Astrocyte (in vitro differentiated cells and primary cell): ENCODE measurements around the gene FKBP1A. TPM values are rescaled to one million over a fixed set of nuclear protein-coding genes. Genes with fewer than 3 reads are reported as not detected.

Source experiments
- DNase-seq: peaks from one replicate; pipeline ENCODE4 v3.0.0-alpha.2; 2010; ENCODE audit warnings: low read depth
- FAIRE-seq: peaks from 2 replicates; lab custom pipeline; 2011; peaks lifted over from hg19 to GRCh38; lab: Jason Lieb, UNC
- H2AFZ ChIP-seq: 2 replicates; pipeline ENCODE4 v1.6.0; 2012; ENCODE audit warnings: low read depth, low read length, inconsistent platforms
- H3K27ac ChIP-seq: 2 replicates; pipeline ENCODE4 v1.5.1; 2011; ENCODE audit warnings: low read depth, low read length, inconsistent platforms
- H3K27me3 ChIP-seq: 2 replicates; pipeline ENCODE4 v1.6.0; 2011; ENCODE audit warnings: low read length, inconsistent platforms; ENCODE audit not compliant: insufficient read depth
- H3K36me3 ChIP-seq: 2 replicates; pipeline ENCODE4 v1.5.1; 2011; ENCODE audit warnings: low read length, inconsistent platforms; ENCODE audit not compliant: insufficient read depth
- H3K4me1 ChIP-seq: 2 replicates; pipeline ENCODE4 v1.5.1; 2011; ENCODE audit warnings: low read length, inconsistent platforms; ENCODE audit not compliant: insufficient read depth
- H3K4me2 ChIP-seq: 2 replicates; pipeline ENCODE4 v1.6.0; 2012; ENCODE audit warnings: low read length, inconsistent platforms
- H3K4me3 ChIP-seq: 2 replicates; pipeline ENCODE4 v1.5.1; 2011; ENCODE audit warnings: low read depth, mild to moderate bottlenecking, low read length, inconsistent platforms; ENCODE audit not compliant: insufficient read depth
- H3K79me2 ChIP-seq: 2 replicates; pipeline ENCODE4 v1.6.0; 2012; ENCODE audit warnings: mild to moderate bottlenecking, low read length, inconsistent platforms; ENCODE audit not compliant: insufficient read depth
- H3K9ac ChIP-seq: 2 replicates; pipeline ENCODE4 v1.6.0; 2012; ENCODE audit warnings: mild to moderate bottlenecking, low read length, inconsistent platforms
- H3K9me3 ChIP-seq: 2 replicates; pipeline ENCODE4 v1.5.1; 2012; ENCODE audit warnings: low read depth, mild to moderate bottlenecking, low read length, inconsistent platforms; ENCODE audit not compliant: insufficient read depth
- H4K20me1 ChIP-seq: 2 replicates; pipeline ENCODE4 v1.6.0; 2012; ENCODE audit warnings: low read length, inconsistent platforms; ENCODE audit not compliant: insufficient read depth
- H3K27ac Mint-ChIP-seq: one replicate; pipeline ENCODE4 v1.8.0; 2021; ENCODE audit warnings: mild to moderate bottlenecking, mixed read lengths; ENCODE audit not compliant: unreplicated experiment
- H3K27me3 Mint-ChIP-seq: one replicate; pipeline ENCODE4 v1.8.0; 2021; ENCODE audit warnings: low read depth, mixed read lengths; ENCODE audit not compliant: unreplicated experiment
- H3K36me3 Mint-ChIP-seq: one replicate; pipeline ENCODE4 v1.8.0; 2021; ENCODE audit warnings: low read depth, mixed read lengths; ENCODE audit not compliant: unreplicated experiment
- H3K4me1 Mint-ChIP-seq: one replicate; pipeline ENCODE4 v1.8.0; 2021; ENCODE audit warnings: low read depth, mixed read lengths; ENCODE audit not compliant: unreplicated experiment
- H3K4me3 Mint-ChIP-seq: one replicate; pipeline ENCODE4 v1.8.0; 2021; ENCODE audit warnings: mild to moderate bottlenecking, moderate library complexity, mixed read lengths; ENCODE audit not compliant: unreplicated experiment
- H3K9me3 Mint-ChIP-seq: one replicate; pipeline ENCODE4 v1.8.0; 2021; ENCODE audit warnings: mild to moderate bottlenecking, mixed read lengths; ENCODE audit not compliant: unreplicated experiment
- CTCF ChIP-seq: IDR thresholded peaks from 2 replicates; pipeline ENCODE4 v1.5.1; 2011; ENCODE audit warnings: low read depth, mild to moderate bottlenecking, inconsistent platforms, low read length, moderate library complexity; ENCODE audit not compliant: insufficient read depth
- EZH2 ChIP-seq: IDR thresholded peaks from 2 replicates; pipeline ENCODE4 v1.6.1; 2012; ENCODE audit warnings: mild to moderate bottlenecking, low read length, inconsistent platforms; ENCODE audit not compliant: insufficient read depth
- total RNA-seq: library from RNA; stranded (reverse); gene quantifications from 2 replicates; pipeline ENCODE4 v1.2.1, GENCODE V29; 2021

The FKBP1A gene
- total RNA-seq, 1 donor from 2014 or later: 379 TPM

- Mint-ChIP-seq H3K4me1 (no peaks in the 10 kb centered on the region), H3K27me3 (no peaks in the 10 kb centered on the region), H3K4me3 (no peak overlapping the region), H3K36me3 (peaks cover 7% of the 10 kb centered on the region), H3K27ac (no peak overlapping the region), H3K9me3 (no peaks in the 10 kb centered on the region)
- H3K79me2 ChIP-seq: peaks cover 34% of the 10 kb centered on the region
- TF ChIP-seq EZH2 (no peak), CTCF (no peak)
- no peaks in the 10 kb centered on the region for H3K36me3 ChIP-seq
- H2AFZ ChIP-seq: no peak overlapping the region
- no peak overlapping the region for H3K27ac ChIP-seq
- peaks cover 11% of the 10 kb centered on the region for H3K4me1 ChIP-seq
- H4K20me1 ChIP-seq: peaks cover 56% of the 10 kb centered on the region
- no peaks in the 10 kb centered on the region for H3K27me3 ChIP-seq
- no peak overlapping the region for H3K4me2 ChIP-seq
- H3K9me3 ChIP-seq: no peaks in the 10 kb centered on the region
- no peak overlapping the region for H3K4me3 ChIP-seq
- DNase-seq (no peak), FAIRE-seq (no peak)
- H3K9ac ChIP-seq: no peak overlapping the region
These were observed 58.5 kb downstream of the FKBP1A start for GRCh38 chr20:1334370-1334731.

DNA sequence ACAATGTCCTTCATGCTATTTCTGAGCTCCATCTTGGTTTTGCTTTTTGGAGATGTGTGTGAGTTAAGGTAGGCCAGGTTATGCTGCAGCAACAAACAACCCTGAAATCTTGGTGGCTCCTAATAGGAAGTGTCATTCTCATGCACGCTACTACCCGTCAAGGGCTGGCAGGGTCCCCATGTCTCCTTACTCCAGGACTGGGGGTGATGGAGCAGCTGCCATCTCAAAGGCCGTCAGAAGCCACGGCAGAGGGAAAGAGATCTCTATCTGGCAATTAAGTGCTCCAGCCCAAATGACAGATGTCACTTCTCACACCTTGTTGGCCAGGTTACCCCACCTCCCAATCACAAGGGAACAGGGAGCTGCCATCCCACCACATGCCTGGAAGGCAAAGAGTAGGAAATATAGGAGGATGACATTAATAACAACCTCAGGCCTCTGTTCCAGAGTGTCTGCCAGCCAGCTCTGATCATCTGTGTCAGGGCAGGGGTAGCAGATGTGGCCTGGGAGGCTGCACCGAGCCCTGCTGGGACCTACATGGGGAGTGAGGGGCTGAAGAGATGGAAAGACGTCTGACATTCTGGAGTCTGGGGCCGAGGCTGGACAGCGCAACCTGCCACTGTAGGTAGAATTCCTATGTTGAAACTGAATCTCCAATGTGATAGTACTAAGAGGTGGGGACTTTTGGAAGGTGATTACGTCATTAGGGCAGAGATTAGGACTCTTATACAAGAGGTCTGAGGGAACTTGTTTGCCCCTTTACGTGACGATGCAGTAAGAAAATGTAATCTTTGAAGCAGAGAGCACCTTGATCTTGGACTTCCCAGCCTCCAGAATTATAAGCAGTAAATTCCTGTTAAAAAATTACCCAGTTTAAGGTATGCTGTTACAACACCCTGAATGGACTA is 59.1 kb downstream of the FKBP1A start:
- no peaks in the 10 kb centered on the region for H3K9me3 Mint-ChIP-seq
- Histone ChIP-seq H3K4me2 (no peak overlapping the region), H3K36me3 (no peaks in the 10 kb centered on the region), H3K4me3 (no peak overlapping the region), H3K9ac (no peak overlapping the region), H3K79me2 (peaks cover 41% of the 10 kb centered on the region), H4K20me1 (peaks cover 63% of the 10 kb centered on the region), H3K27me3 (no peaks in the 10 kb centered on the region), H3K9me3 (no peaks in the 10 kb centered on the region), H3K4me1 (peaks cover 11% of the 10 kb centered on the region), H3K27ac (no peak overlapping the region), H2AFZ (no peak overlapping the region)
- H3K4me1 Mint-ChIP-seq: no peaks in the 10 kb centered on the region
- FAIRE-seq (no peak), DNase-seq (no peak)
- H3K36me3 Mint-ChIP-seq: peaks cover 7% of the 10 kb centered on the region
- TF ChIP-seq CTCF: no peak
- no peak for TF ChIP-seq EZH2
- no peak overlapping the region for H3K27ac Mint-ChIP-seq
- no peak overlapping the region for H3K4me3 Mint-ChIP-seq
- no peaks in the 10 kb centered on the region for H3K27me3 Mint-ChIP-seq

DNA sequence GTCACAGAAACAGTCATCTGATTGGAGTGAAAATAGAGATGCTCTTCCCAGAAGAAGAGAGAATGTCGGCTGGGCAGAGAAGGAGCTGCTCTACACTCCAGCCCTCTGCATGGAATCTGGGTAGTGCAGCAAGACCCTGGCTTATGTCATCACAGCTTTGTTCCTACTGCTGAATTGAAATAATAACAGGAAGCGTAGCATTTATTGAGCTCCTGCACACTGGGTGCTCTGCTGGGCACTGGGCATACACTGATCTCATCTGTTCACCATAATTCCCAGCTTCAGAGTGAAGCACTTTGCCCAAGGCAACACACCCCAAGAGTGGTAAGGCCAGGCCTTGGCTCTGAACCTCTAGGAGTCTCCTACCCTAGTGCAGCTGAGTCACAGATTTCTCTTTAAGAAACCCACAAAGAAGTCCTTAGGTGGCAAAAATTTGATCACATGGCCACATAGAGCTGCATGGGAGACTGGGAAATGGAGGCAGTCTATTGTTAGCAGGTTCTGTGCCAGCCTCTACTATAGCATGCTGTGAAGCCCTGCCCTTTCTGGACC is 60.0 kb downstream of the FKBP1A start:
- Histone ChIP-seq H3K79me2 (peaks cover 50% of the 10 kb centered on the region), H3K9me3 (no peaks in the 10 kb centered on the region), H2AFZ (no peak overlapping the region), H4K20me1 (peaks cover 68% of the 10 kb centered on the region), H3K4me1 (peaks cover 12% of the 10 kb centered on the region), H3K27me3 (no peaks in the 10 kb centered on the region), H3K4me3 (no peak overlapping the region), H3K27ac (no peak overlapping the region), H3K9ac (no peak overlapping the region), H3K36me3 (no peaks in the 10 kb centered on the region), H3K4me2 (no peak overlapping the region)
- Mint-ChIP-seq H3K4me1 (peaks cover 3% of the 10 kb centered on the region), H3K27me3 (no peaks in the 10 kb centered on the region), H3K27ac (no peak overlapping the region), H3K36me3 (peaks cover 8% of the 10 kb centered on the region), H3K4me3 (no peak overlapping the region), H3K9me3 (no peaks in the 10 kb centered on the region)
- no peak for DNase-seq
- TF ChIP-seq EZH2: no peak
- TF ChIP-seq CTCF: no peak
- no peak for FAIRE-seq
